GM18526 (cell line): ENCODE results near the gene NOTCH1.
A peak's percentile ranks its signal among the peaks of the same experiment; 100 is the strongest.

Experiments used
- POLR2A ChIP-seq: IDR thresholded peaks from 3 replicates; pipeline ENCODE4 v1.6.1; 2011; ENCODE audit not compliant: insufficient read length; ENCODE audit errors: extremely low read depth

NOTCH1 gene

GRCh38 chr9:136542241-136543040, 3.4 kb downstream of the NOTCH1 start:
- TF ChIP-seq POLR2A = no peak

GRCh38 chr9:136541709-136542108, 4.1 kb downstream of the NOTCH1 start:
- TF ChIP-seq POLR2A = no peak

- no peak for TF ChIP-seq POLR2A
These were observed 4.7 kb downstream of the NOTCH1 start for GRCh38 chr9:136541179-136541578.

- peak; percentile 42 for TF ChIP-seq POLR2A
These were observed 6.1 kb downstream of the NOTCH1 start for GRCh38 chr9:136539427-136540421.

- no peak for TF ChIP-seq POLR2A
These were observed 7.0 kb downstream of the NOTCH1 start for GRCh38 chr9:136538599-136539426.

GRCh38 chr9:136537896-136538598, 7.8 kb downstream of the NOTCH1 start:
- no peak for TF ChIP-seq POLR2A

GRCh38 chr9:136537411-136537810, 8.4 kb downstream of the NOTCH1 start:
- TF ChIP-seq POLR2A = no peak

- no peak for TF ChIP-seq POLR2A
These were observed 9.1 kb downstream of the NOTCH1 start for GRCh38 chr9:136536721-136537241.

GRCh38 chr9:136536051-136536720, 9.7 kb downstream of the NOTCH1 start:
- no peak for TF ChIP-seq POLR2A

- TF ChIP-seq POLR2A = no peak
These were observed 10.8 kb downstream of the NOTCH1 start for GRCh38 chr9:136535070-136535469.

- no peak for TF ChIP-seq POLR2A
These were observed 11.5 kb downstream of the NOTCH1 start for GRCh38 chr9:136534366-136534765.

GRCh38 chr9:136533775-136534157, 12.1 kb downstream of the NOTCH1 start:
- no peak for TF ChIP-seq POLR2A
